Glutamatergic neuron (in vitro differentiated cells): ENCODE measurements around the gene KRT86. TPM values are rescaled to one million over a fixed set of nuclear protein-coding genes. Genes with fewer than 3 reads are reported as not detected.

ENCODE experiments used
- DNase-seq: peaks from one replicate; pipeline ENCODE4 v3.0.0; 2022
- H3K27ac Mint-ChIP-seq: one replicate; pipeline ENCODE4 v1.8.0; 2020; ENCODE audit warnings: mild to moderate bottlenecking, mixed read lengths, inconsistent platforms; ENCODE audit not compliant: unreplicated experiment
- H3K27me3 Mint-ChIP-seq: one replicate; pipeline ENCODE4 v1.8.0; 2020; ENCODE audit warnings: mild to moderate bottlenecking, moderate library complexity, mixed read lengths, inconsistent platforms; ENCODE audit not compliant: unreplicated experiment
- H3K36me3 Mint-ChIP-seq: one replicate; pipeline ENCODE4 v1.8.0; 2020; ENCODE audit warnings: mild to moderate bottlenecking, mixed read lengths, inconsistent platforms; ENCODE audit not compliant: unreplicated experiment
- H3K4me1 Mint-ChIP-seq: one replicate; pipeline ENCODE4 v1.8.0; 2020; ENCODE audit warnings: mild to moderate bottlenecking, low read depth, mixed read lengths, inconsistent platforms; ENCODE audit not compliant: unreplicated experiment
- H3K4me3 Mint-ChIP-seq: one replicate; pipeline ENCODE4 v1.8.0; 2020; ENCODE audit warnings: mild to moderate bottlenecking, mixed read lengths, inconsistent platforms; ENCODE audit not compliant: unreplicated experiment
- H3K9me3 Mint-ChIP-seq: one replicate; pipeline ENCODE4 v1.8.0; 2020; ENCODE audit warnings: mild to moderate bottlenecking, moderate library complexity, mixed read lengths, inconsistent platforms; ENCODE audit not compliant: unreplicated experiment
- total RNA-seq: library from RNA; stranded (reverse); fragmentation: NEBNext Ultra II Directional; extraction: Animal tissue kit (Norgen Biotek cat#: 25700); gene quantifications from one replicate; pipeline ENCODE4 v1.2.1, GENCODE V29; 2021; ENCODE audit not compliant: unreplicated experiment
- TF ChIP-seq, protein P1 (sequence below): fragments of 200-600 bp; sonication (generic); IDR thresholded peaks from one replicate; pipeline ENCODE4 v1.5.0; 2021; ENCODE audit not compliant: partially characterized antibody, unreplicated experiment

KRT86 gene
- total RNA-seq, 1 donor from 2014 or later, result not detected

GRCh38 chr12:52260361-52261207 lies 13.9 kb upstream of the KRT86 start:
- no peaks in the 10 kb centered on the region for H3K36me3 Mint-ChIP-seq
- peaks cover 6% of the 10 kb centered on the region for H3K27me3 Mint-ChIP-seq
- no peak overlapping the region for H3K27ac Mint-ChIP-seq
- TF ChIP-seq, protein P1, sequence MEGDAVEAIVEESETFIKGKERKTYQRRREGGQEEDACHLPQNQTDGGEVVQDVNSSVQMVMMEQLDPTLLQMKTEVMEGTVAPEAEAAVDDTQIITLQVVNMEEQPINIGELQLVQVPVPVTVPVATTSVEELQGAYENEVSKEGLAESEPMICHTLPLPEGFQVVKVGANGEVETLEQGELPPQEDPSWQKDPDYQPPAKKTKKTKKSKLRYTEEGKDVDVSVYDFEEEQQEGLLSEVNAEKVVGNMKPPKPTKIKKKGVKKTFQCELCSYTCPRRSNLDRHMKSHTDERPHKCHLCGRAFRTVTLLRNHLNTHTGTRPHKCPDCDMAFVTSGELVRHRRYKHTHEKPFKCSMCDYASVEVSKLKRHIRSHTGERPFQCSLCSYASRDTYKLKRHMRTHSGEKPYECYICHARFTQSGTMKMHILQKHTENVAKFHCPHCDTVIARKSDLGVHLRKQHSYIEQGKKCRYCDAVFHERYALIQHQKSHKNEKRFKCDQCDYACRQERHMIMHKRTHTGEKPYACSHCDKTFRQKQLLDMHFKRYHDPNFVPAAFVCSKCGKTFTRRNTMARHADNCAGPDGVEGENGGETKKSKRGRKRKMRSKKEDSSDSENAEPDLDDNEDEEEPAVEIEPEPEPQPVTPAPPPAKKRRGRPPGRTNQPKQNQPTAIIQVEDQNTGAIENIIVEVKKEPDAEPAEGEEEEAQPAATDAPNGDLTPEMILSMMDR, result no peak
- peaks cover 15% of the 10 kb centered on the region for H3K9me3 Mint-ChIP-seq
- DNase-seq, result no peak
- H3K4me3 Mint-ChIP-seq, result no peak overlapping the region
- H3K4me1 Mint-ChIP-seq, result peaks cover 7% of the 10 kb centered on the region

GRCh38 chr12:52261208-52261484 lies 13.3 kb upstream of the KRT86 start:
- no peak overlapping the region for H3K27ac Mint-ChIP-seq
- no peak overlapping the region for H3K4me3 Mint-ChIP-seq
- H3K9me3 Mint-ChIP-seq, result peaks cover 15% of the 10 kb centered on the region
- peaks cover 7% of the 10 kb centered on the region for H3K4me1 Mint-ChIP-seq
- H3K36me3 Mint-ChIP-seq, result no peaks in the 10 kb centered on the region
- H3K27me3 Mint-ChIP-seq, result peaks cover 5% of the 10 kb centered on the region
- TF ChIP-seq, protein P1, result no peak
- DNase-seq, result no peak

DNA sequence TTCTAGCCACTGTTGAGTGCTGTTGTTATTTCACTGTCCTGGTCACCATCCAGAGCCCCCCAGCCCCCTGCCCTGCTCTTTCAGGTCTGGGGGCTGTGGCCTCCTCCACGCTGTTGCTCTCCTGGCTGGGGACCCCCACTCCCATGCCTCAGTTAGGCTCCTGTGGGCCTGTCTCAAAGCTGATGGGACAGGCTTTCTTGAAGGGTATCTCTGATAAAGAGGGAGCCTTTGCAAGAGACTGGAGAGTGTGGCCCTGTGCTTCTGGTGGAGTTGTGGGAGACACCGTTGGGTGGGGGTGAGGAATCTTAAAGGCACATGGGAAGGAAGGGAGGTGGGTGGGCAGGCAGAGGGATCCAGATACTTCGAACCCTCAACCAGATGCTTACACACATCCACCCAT lies 12.2 kb upstream of the KRT86 start:
- Mint-ChIP-seq H3K9me3 (peaks cover 11% of the 10 kb centered on the region), H3K4me3 (no peak overlapping the region), H3K36me3 (peaks cover 4% of the 10 kb centered on the region), H3K27me3 (peaks cover 5% of the 10 kb centered on the region), H3K27ac (no peak overlapping the region), H3K4me1 (no peaks in the 10 kb centered on the region)
- no peak for DNase-seq
- TF ChIP-seq, protein P1, result no peak

DNA sequence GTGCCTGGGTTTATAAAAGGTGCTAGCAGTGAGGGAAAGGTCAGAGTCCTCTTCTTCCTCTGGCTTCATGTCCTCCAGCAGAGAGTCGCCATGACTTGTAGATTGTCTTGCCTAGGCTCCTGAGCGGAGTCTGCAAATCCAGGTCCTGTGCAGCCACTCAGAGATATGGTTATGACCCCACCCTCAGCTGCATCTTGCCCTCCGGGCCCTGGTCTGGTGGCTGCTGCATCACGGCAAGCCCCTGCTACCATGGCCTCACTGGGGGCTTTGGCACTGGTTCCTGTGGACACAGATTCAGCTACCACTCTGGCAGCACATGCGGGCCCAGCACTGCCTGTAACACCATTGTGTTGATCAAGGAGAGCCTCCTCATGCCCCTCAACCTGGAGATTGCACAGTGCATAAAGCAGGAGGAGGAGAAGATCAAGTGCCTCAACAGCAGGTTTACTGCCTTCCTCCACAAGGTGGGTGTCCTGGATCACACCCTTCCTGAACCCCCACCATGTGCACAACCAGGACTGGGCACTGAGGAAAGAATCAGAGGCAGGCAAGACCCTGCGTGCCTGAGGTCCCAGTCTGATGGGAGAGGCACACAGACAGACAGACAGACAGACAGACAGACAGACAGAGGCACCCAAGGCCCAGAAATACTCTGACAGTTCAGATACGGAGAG lies 10.5 kb upstream of the KRT86 start:
- Mint-ChIP-seq H3K36me3 (peaks cover 4% of the 10 kb centered on the region), H3K27me3 (peaks cover 7% of the 10 kb centered on the region), H3K27ac (no peak overlapping the region), H3K4me3 (no peak overlapping the region), H3K9me3 (peaks cover 11% of the 10 kb centered on the region), H3K4me1 (no peaks in the 10 kb centered on the region)
- DNase-seq, result no peak
- TF ChIP-seq, protein P1, result no peak

DNA sequence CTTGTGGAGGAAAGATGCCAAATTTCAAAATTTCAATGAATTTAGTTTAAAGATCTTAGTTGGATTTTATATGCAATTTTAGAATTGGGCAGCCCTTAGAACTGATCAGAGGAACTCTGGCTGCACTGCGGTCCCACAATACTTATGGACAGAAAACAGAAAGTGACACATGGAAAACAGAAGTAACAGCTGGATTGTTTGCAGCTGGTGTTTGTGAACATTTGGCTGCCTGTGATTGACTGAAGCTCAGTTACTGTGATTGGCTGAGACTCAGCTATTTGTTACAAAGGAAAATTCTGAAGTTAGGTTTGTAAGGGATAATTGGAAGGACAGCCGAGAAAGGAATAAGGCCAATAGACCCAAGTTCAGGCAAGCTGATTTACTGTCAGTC lies 10.0 kb upstream of the KRT86 start:
- H3K4me1 Mint-ChIP-seq, result no peaks in the 10 kb centered on the region
- no peak overlapping the region for H3K4me3 Mint-ChIP-seq
- TF ChIP-seq, protein P1, result no peak

More for the DNA sequence above, 10.0 kb upstream of the KRT86 start:
- Mint-ChIP-seq H3K9me3 (peaks cover 7% of the 10 kb centered on the region), H3K27me3 (peaks cover 4% of the 10 kb centered on the region), H3K36me3 (peaks cover 4% of the 10 kb centered on the region), H3K27ac (no peak overlapping the region)
- DNase-seq, result no peak
